ENCODE results near the gene ADGRG1.

The ADGRG1 gene

DNA sequence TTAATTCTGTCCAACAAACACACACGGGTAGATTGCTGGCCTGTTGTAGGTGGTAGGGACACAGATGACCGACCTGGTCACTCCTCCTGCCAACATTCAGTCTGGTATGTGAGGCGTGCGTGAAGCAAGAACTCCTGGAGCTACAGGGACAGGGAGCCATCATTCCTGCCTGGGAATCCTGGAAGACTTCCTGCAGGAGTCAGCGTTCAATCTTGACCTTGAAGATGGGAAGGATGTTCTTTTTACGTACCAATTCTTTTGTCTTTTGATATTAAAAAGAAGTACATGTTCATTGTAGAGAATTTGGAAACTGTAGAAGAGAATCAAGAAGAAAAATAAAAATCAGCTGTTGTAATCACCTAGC, 36.2 kb downstream of the ADGRG1 start:
- TF ChIP-seq, protein P1, sequence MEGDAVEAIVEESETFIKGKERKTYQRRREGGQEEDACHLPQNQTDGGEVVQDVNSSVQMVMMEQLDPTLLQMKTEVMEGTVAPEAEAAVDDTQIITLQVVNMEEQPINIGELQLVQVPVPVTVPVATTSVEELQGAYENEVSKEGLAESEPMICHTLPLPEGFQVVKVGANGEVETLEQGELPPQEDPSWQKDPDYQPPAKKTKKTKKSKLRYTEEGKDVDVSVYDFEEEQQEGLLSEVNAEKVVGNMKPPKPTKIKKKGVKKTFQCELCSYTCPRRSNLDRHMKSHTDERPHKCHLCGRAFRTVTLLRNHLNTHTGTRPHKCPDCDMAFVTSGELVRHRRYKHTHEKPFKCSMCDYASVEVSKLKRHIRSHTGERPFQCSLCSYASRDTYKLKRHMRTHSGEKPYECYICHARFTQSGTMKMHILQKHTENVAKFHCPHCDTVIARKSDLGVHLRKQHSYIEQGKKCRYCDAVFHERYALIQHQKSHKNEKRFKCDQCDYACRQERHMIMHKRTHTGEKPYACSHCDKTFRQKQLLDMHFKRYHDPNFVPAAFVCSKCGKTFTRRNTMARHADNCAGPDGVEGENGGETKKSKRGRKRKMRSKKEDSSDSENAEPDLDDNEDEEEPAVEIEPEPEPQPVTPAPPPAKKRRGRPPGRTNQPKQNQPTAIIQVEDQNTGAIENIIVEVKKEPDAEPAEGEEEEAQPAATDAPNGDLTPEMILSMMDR (conservative IDR thresholded peaks at IDR 0.05; ENCODE audit: low read length) = no peak

DNA sequence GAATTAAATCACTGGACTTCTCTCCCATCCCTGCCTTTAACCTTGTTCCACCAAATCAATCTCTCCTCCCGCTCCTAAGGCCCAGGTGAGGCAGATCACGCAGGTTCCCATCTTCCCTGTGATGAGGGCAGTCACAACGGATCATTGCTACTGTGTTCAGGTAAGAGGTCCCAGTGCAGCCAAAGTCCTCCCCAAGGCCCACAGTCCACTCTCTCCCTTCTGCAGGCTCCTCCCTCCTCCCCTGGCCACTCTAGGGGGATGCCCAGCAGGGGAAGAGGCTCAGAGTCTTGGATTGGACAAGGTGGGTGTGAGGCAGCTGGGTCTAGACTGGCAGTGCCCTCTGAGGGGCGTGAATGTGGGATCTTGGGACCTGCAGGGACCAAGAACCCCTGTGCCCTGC, 37.1 kb downstream of the ADGRG1 start:
- TF ChIP-seq, protein P1 (conservative IDR thresholded peaks at IDR 0.05; ENCODE audit: low read length) = no peak
- H3K4me3 ChIP-seq (ENCODE audit: low read length) = no peak overlapping the region
- no peak for DNase-seq (ENCODE audit: low read depth)

More for the DNA sequence above, 36.2 kb downstream of the ADGRG1 start:
- no peak overlapping the region for H3K4me3 ChIP-seq (ENCODE audit: low read length)
- no peak for DNase-seq (ENCODE audit: low read depth)

DNA sequence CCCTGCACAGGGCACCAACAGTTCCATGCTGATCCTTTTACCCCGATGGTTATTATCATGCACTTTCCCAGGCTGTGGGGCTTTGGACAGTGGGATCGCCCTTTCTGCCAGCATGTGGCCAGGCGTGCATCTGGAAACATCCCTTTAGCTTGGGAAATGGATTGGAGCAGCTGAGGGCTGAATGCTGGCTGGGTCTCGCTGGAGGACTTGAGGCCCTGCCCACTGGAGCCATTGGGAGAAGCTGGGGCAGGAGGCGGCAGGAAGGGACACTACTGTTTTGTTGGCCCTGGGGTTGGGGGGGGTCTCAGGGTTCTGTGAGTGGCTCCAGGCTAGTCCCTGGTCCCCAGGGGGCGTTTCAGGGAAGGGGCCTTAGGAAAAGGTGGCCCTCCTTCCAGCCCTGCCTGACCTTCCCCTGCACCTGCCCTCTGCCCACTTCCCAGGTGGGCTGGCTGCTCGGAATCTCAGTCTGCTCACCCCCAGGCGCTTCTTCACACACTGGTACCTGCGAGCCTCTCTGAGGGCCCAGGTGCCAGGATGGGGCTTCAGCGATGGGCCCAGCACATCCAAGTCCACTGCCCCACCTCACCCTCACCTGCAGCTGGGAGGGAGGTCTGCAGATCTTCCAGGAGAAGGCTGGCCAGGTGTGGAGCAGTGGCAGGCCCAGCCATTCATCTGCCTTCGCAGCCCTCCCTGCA, 38.1 kb downstream of the ADGRG1 start:
- DNase-seq (ENCODE audit: low read depth) = no peak
- TF ChIP-seq, protein P1 (conservative IDR thresholded peaks at IDR 0.05; ENCODE audit: low read length) = no peak
- no peak overlapping the region for H3K4me3 ChIP-seq (ENCODE audit: low read length)

DNA sequence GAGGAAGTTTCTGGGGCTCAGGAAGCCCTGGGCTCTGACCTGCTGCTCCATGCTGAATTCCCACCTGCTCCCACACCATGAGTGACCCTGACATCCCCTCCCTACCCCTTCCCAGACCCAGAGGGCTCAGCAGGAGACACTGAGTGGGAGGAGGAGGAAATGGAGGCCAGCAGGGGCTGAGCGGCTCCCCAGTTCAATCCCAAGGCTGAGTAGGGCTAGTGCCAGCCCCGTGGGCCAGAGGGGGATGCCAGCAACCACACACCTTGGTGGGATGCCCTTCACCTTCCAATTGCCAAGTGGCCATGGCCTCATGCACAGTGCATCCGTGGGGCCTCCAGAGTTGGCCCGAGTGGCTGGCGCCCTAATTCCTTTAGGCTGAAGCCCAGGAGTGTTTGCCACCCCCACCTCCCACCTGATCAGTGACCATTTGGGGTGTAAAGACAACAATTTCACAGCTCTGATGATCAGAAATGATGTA, 38.7 kb downstream of the ADGRG1 start:
- no peak for DNase-seq (ENCODE audit: low read depth)
- no peak overlapping the region for H3K4me3 ChIP-seq (ENCODE audit: low read length)
- TF ChIP-seq, protein P1 (conservative IDR thresholded peaks at IDR 0.05; ENCODE audit: low read length) = no peak

DNA sequence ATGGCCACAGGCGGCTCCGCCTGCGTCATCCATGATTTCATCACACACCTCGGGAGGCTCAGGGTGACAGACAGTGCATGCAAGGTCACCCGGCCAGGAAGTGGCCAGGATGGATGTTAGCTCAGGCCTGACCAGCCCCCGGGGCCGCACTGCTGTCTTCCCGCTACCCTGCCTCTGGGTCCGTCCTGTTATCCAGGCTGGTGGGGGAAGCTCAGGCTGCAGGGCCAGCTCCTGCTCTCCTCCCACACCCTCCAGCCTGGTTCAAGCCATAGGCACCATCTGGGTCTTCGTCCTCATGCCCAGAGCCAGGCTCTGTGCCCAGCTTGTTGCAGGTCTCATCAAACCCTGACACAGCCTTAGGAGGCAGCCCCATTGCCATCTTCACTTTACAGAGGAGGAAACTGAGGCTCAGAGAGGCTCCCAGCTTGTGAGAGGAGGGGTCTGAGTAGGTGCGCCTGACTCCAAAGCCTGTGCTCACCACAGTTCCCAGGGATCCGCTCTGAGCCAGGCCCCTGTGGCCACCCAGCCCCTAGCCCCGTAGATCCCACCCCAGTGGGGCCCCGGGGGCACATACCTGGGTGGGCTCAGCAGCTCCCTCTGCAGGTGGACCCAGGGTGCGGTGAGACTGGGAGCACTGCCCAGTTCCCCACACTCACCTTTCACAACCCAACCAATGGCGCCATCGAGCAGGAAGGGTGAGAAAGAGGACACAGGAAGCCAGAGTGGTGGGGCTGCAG, 39.3 kb downstream of the ADGRG1 start:
- TF ChIP-seq, protein P1 (conservative IDR thresholded peaks at IDR 0.05; ENCODE audit: low read length) = no peak
- DNase-seq (ENCODE audit: low read depth) = no peak
- H3K4me3 ChIP-seq (ENCODE audit: low read length) = no peak overlapping the region

DNA sequence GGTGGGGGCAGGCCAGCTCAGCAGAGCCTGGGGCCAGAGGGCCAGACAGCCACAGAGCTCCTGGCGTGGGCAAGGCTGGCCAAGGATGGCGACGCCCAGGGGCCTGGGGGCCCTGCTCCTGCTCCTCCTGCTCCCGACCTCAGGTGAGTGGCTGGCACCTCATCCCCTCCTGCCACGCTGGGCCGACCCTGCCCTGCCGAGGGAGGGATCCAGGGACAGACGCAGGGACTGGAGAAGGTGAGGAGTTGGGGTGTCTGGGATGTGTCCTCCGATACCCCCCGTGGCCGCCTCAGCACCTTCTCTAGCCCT, 39.8 kb downstream of the ADGRG1 start, which contains the start of gene ADGRG3:
TSS of gene ADGRG3 (plus strand) at position 44 of the 309 bp plus-strand sequence. CDS start at position 86, 42 bp downstream.
- H3K4me3 ChIP-seq (ENCODE audit: low read length) = no peak within 1 kb of the TSS
- no peak for DNase-seq (ENCODE audit: low read depth)
- TF ChIP-seq, protein P1 (conservative IDR thresholded peaks at IDR 0.05; ENCODE audit: low read length) = no peak

Measured in AG10803 (cell line).